ENCODE data around the gene TBPL2. TPM values are rescaled to one million over a fixed set of nuclear protein-coding genes. Genes with fewer than 3 reads are reported as not detected.

The TBPL2 gene
- total RNA-seq, 1 experiment from 2014 or later, result not detected

DNA sequence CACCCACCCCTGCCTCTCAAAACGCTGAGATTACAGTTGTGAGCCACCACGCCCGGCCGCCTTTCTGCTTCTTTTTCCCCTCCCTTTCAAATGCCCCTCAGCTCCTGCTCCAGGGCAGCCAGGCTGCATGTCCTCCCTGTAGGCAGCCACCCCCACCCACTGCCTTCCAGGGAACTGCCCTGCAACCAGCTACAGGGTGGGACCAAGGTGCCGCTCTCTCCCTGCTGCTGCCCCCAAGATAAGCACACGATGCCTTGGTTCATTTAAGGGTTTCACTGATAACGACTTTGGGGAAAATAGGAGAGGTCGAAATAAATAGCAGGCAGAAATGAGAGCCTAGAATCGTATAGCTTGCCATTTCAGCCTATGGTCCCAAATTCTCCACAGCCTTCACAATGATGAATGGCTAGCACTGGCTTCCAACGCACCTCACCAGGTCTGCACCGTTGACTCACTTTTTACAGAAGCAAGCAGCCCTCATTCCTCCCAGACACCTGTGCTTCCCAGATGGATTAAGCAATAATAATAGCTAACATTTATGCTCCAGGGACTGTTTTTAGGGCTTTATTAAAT, 69.4 kb downstream of the TBPL2 start:
- no peak overlapping the region for H3K27ac ChIP-seq (ENCODE audit: insufficient read length, low read depth, low read length)
- TF ChIP-seq, protein P1, sequence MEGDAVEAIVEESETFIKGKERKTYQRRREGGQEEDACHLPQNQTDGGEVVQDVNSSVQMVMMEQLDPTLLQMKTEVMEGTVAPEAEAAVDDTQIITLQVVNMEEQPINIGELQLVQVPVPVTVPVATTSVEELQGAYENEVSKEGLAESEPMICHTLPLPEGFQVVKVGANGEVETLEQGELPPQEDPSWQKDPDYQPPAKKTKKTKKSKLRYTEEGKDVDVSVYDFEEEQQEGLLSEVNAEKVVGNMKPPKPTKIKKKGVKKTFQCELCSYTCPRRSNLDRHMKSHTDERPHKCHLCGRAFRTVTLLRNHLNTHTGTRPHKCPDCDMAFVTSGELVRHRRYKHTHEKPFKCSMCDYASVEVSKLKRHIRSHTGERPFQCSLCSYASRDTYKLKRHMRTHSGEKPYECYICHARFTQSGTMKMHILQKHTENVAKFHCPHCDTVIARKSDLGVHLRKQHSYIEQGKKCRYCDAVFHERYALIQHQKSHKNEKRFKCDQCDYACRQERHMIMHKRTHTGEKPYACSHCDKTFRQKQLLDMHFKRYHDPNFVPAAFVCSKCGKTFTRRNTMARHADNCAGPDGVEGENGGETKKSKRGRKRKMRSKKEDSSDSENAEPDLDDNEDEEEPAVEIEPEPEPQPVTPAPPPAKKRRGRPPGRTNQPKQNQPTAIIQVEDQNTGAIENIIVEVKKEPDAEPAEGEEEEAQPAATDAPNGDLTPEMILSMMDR (conservative IDR thresholded peaks at IDR 0.05), result no peak
- no peak for DNase-seq

More for the DNA sequence above, 69.4 kb downstream of the TBPL2 start:
- H3K23me2 ChIP-seq (ENCODE audit: insufficient read length, low read depth, low read length, poor library complexity, severe bottlenecking), result no peaks in the 10 kb centered on the region
- no peaks in the 10 kb centered on the region for H3K79me2 ChIP-seq (ENCODE audit: insufficient read depth, low read length)
- H3K79me1 ChIP-seq (ENCODE audit: insufficient read depth, low read depth, low read length, poor library complexity, severe bottlenecking), result no peaks in the 10 kb centered on the region
- H3K9me3 ChIP-seq (ENCODE audit: control insufficient read depth, low read depth, low read length), result no peaks in the 10 kb centered on the region
- no peak overlapping the region for H3K4me2 ChIP-seq (ENCODE audit: insufficient read depth, insufficient read length, low read length)
- no peaks in the 10 kb centered on the region for H3K27me3 ChIP-seq (ENCODE audit: insufficient read depth, low read length)
- no peak overlapping the region for H3K56ac ChIP-seq (ENCODE audit: insufficient read length, low read depth, low read length)
- H3K9ac ChIP-seq (ENCODE audit: extremely low read depth, insufficient read length, low read length), result no peak overlapping the region
- H3K4me3 Mint-ChIP-seq, result no peak overlapping the region
- no peak overlapping the region for H2BK5ac ChIP-seq (ENCODE audit: insufficient read length, low read length)
- H3K9me3 Mint-ChIP-seq, result no peaks in the 10 kb centered on the region
- H3K18ac ChIP-seq (ENCODE audit: insufficient read length, low read depth, low read length), result no peak overlapping the region
- no peak overlapping the region for H3K27ac Mint-ChIP-seq
- no peak overlapping the region for H2BK120ac ChIP-seq (ENCODE audit: low read depth, low read length, poor library complexity, severe bottlenecking)
- H3K4ac ChIP-seq (ENCODE audit: low read depth, low read length), result no peak overlapping the region
- H2AK5ac ChIP-seq (ENCODE audit: insufficient read length, low read length), result no peak overlapping the region
- H3K4me1 Mint-ChIP-seq, result no peaks in the 10 kb centered on the region
- H3K36me3 Mint-ChIP-seq (ENCODE audit: insufficient read depth in 1 of 3, low read depth in 3 of 3), result peaks cover 14 to 47% (median 36%) of the 10 kb centered on the region in 3 experiments; a peak in 6 of 7 replicates
- H3K4me1 ChIP-seq (ENCODE audit: insufficient read depth, low read length), result no peaks in the 10 kb centered on the region
- H4K5ac ChIP-seq (ENCODE audit: insufficient read length, low read depth, low read length), result no peak overlapping the region
- WGBS (ENCODE audit: extremely low coverage, insufficient read length, low lambda C conversion rate), result no CpG with 5 or more reads among the region's 11 CpGs
- no peak overlapping the region for H3K14ac ChIP-seq (ENCODE audit: insufficient read depth, low read length)
- H3T11ph ChIP-seq (ENCODE audit: low read length), result no peak overlapping the region
- H4K8ac ChIP-seq (replicated peaks; ENCODE audit: insufficient read length, low read depth, low read length), result no peak overlapping the region
- no peak overlapping the region for H4K91ac ChIP-seq (ENCODE audit: insufficient read length, low read depth, low read length)
- no peak overlapping the region for H2BK12ac ChIP-seq (ENCODE audit: insufficient read length, low read depth, low read length)
- no peaks in the 10 kb centered on the region for H4K20me1 ChIP-seq (ENCODE audit: control insufficient read depth, insufficient read depth, insufficient read length)
- no peak overlapping the region for H3K23ac ChIP-seq (ENCODE audit: insufficient read length, low read depth, low read length)
- no peak overlapping the region for H2BK15ac ChIP-seq (ENCODE audit: low read depth, low read length)
- no peaks in the 10 kb centered on the region for H3K27me3 Mint-ChIP-seq (ENCODE audit: low read depth)
- no peak overlapping the region for H2AFZ ChIP-seq (ENCODE audit: low read length)
- H2BK20ac ChIP-seq (ENCODE audit: low read depth, low read length, poor library complexity, severe bottlenecking), result no peak overlapping the region
